ENCODE measurements around the gene ITGA3.

Gene ITGA3

DNA sequence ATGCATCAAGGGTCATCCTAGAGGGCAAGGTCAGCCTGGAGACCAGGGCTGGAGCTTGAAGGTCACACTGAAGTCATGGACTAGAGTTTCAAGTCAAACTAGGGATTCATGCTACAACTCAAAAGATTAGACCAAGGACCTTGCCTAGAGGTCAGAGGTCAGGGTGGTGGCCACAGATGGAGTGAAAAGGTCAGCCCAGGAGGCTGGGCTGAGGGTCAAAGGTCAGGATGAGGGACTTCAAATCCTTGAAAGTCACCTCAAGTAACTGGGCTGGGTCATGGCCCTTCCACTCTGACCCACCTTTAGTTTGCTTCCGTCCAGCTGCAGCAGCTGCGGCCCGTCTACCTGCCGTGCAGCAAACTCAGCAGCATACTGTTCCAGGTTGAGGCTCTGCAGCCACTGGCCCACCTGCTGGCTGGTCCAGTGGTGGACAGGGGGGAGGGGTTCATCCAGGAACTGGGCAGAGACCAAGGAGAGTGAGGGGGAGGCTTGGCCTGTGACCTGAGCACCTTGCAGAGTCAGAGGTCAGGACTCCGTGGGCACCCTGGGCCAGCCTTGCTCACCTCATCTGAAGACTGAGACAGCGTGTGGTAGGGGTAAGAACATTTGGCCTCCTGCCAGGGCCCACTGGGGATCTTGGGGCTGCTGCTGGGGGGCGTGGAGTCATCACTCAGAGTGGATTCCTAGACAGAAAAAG, 57.9 kb downstream of the ITGA3 start:
- DNase-seq = no peak

- DNase-seq = no peak
Observed at GRCh38 chr17:50114401-50114800, 58.5 kb downstream of the ITGA3 start.

DNA sequence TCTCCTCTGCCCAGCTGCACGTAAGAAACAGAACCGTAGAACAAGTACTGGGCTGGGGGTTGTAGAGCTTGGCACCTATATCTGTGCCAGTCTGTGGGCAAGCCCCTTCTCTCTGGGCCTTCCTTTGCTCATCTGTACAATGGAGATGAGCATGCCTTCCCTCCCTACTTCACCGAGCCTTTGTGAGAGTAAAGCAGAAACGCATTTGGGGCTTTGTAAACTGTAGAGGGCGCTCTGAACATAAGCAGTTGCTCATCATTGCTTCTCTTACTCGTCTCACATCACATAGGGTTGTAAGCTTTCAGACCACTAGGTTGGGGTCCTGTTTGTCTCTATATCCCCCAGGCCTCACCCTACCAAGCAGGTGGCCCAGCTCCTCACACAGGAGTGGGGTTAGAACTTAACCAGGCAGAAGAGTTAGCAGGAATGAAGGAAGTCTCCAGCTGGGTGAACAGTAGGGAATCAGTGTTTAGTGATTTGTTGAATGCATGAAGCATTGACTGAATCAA, 59.0 kb downstream of the ITGA3 start:
- peak; percentile 79 for DNase-seq

DNA sequence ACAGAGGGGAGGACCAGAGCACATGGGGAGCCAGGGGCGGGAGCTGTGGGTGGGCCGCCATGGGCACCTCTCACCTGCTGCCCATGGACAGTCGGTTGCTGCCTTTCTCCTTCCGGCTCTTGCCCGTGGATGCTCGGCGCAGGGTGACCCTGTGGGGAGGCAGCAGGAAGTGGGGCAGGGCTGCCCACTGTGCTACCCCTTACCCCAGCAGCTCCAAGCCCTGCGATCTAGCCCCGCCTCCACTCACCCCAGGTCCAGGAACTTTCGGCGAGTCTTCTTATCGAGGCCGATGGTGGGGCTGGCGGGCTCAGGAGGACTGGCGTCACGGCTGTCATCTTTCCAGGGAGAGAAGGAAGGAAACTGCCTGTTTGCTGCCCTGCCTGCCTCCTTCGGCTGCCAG, 59.8 kb downstream of the ITGA3 start:
- DNase-seq = no peak

GRCh38 chr17:50117202-50118051, 61.5 kb downstream of the ITGA3 start:
- peak; percentile 58 for DNase-seq

- no peak for DNase-seq
Observed at GRCh38 chr17:50118076-50118827, 62.3 kb downstream of the ITGA3 start.

- no peak for DNase-seq
Observed at GRCh38 chr17:50118828-50119218, 62.9 kb downstream of the ITGA3 start.

DNA sequence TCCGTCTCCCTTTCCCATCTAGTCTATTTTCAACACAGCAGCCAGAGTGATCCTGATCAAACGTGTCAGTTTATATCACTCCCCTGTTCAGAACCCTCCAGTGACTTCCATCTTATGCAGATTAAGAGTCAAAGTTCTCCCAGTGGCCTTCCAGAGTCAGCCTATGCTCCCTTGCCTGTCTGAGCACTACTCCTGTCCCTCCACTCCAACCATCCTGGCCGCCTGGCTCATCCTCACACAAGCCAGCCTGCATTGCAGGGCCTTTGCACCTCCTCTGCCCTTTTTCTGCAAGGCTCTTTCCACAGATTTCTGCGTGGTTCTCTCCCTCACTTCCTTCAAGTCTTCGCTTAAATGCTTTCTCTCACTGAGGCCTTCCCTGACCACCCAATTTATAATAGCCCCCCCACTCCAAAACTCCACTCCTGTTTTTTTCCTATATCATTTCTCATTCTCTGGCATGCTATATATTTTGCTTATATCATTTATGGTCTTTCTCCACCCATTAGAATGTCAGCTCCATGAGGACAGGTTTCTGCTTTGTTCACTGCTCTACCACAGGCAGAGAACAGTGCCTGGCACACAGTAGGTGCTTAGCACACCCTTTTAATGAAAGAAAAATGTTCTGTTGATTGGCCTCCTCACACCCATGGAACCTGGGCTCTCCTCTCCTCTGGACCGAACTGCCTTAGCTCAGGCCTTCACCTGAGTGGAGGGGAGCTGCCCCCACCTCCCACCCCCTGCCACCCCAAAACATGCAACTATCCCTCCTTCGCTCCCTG, 64.8 kb downstream of the ITGA3 start:
- no peak for DNase-seq

- no peak for DNase-seq
Observed at GRCh38 chr17:50122945-50123344, 67.0 kb downstream of the ITGA3 start.

DNA sequence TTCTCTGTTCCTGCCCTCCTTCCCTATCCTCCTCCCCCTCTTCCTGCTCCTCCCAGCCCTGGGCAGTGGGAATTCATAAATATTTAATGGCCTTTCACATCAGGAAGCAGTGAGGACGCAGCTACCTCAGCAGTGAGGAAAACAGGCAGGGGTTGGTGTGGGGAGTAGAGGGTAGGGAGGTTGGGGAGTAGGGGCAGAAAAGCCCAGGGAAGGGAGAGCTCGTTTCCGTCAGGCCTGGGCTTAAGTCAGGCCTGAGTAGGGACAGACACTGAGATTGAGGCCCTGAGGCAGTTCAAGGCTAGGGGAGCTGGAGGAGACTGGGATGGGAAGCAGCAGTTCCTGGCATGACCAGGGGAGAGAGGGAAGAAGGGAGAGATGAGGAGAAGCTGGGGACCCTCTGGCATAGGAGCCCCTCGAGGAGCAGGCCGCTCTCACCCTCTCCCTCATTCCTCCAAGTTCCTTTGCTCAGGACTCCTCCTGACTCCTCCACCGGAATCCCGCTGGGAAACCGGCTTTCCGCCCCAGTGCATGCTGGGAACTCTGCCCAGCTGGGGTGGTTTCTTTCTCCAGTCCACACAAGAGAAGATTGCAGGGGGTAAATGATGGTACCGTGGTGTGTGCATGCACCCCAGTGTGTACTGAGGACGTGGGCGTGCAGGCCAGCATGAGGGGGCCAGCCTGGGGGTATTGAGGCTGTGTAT, 67.9 kb downstream of the ITGA3 start:
- DNase-seq = no peak

DNA sequence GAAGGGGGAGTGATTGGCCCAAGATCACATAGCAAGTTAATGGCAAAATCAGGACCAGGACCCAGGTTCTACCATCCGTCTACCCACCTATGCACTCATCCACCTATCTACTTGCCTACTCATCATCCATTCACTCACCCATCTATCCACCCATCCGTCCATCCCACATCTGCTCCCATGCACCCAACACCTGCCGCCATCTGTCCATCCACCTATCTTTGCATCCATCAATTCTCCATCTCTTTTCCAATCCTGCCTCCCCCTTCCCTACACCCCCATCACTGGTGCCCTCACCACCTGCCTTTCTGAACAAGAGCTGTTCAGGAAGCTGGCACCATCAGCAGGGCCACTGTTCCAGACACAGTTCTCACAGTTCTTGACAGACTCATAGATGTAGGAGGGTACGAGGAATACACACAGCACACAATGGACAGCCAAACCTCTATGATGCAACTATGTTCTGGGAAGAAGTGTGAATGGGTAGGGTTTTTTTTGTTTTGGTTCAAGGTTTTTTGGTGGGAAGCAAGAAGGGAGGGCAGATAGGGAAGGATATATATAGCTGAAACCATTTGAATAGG, 69.6 kb downstream of the ITGA3 start:
- no peak for DNase-seq

DNA sequence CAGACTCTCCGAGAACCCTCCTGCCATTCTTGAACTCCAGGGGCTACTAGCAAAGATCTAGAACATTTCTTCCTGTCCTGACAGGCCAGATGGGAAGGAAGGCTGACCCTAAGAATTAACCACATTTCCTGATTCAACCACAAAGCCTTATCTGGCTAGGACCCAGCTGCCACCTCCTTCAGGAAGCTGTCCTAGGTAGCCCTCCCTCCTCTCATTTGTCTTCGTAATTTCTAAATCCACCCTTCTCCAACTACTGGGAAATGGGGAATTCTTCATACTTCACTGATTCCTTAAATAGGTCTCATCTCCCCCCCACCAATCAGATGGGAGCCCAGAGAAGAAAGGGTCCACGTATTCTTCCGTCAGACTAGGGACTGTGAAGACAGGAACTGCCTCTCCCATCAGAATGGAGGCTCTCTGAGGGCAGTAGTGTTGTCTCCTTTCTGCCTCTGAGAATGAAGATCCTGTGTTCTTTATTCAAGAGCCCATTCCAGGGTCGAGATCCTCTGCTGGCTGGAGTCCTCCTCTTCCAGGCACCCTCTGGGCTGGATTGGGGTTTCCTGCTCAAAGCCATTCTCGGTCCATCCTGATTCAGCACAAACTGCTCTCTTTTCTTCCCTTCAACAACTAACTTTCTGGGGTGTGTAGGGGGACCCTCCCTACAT, 71.9 kb downstream of the ITGA3 start:
- DNase-seq = peak; percentile 81

GRCh38 chr17:50128441-50129352, 72.8 kb downstream of the ITGA3 start:
- DNase-seq = no peak

DNA sequence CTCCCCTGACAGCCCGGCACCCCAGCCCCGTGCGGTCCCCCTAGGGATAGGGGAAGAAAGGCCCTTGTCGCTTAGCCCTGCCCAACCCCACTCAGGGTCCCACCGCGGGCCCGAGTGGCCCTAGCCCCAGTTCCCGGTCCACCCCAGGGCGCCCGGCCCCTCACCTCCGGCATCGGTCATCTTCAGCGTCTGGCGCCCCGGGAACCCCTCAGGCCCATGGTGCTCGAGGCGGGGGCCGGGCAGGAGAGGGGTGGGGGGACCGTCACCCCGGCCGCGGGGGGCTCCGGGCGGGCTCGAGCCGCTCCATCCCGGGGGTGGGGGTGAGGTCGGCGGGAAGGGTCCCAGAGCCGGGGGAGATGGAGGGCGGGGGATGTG, 73.4 kb downstream of the ITGA3 start:
- no peak for DNase-seq

GRCh38 chr17:50129728-50130558, 74.0 kb downstream of the ITGA3 start, which contains the start of gene SAMD14:
Gene SAMD14, minus strand, starts transcription at chr17:50130160. Its CDS starts 5,201 bp downstream, at chr17:50124959.
- DNase-seq = no peak

- no peak for DNase-seq
Observed at GRCh38 chr17:50130559-50131305, 74.8 kb downstream of the ITGA3 start.

DNA sequence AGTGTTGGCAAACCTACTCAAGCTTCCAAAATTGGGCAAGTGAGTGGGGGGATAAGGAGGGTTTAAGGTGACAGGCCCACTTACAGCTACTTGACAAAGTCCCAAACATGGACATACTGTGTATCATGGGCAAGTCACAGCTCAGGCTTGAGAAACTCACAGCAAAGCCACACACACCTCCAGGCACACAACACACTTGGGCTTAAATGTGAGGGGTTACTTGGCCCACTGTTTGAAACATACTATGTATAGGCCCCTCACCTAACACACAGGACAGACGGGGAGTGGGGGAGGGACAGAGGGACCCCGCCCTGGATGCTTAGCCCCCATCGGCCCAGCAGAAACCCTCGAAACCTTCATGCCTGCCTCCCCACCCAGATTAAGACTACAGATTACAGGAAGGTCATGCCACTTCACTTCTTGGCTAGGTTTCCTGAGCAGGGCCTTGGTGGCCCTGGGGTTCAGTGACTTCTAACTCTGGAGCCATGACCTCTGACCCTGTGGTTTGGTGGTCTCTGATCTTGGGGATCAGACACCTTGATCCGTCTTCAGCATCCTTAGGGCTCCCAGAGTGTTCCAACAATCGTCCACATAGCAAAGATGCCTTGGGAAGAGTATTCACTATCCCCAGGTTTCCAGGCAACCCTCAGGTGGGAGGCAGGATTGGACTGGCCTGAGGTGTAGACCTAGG, 76.3 kb downstream of the ITGA3 start:
- no peak for DNase-seq
